CD14-positive monocyte (primary cell): ENCODE data around the gene ARRB2. TPM values are rescaled to one million over a fixed set of nuclear protein-coding genes. Genes with fewer than 3 reads are reported as not detected.

Experiments used
- DNase-seq, 3 donors: peaks; one replicate each; pipeline ENCODE4 v3.0.0-alpha.2; 2011 to 2022
- H2AFZ ChIP-seq: 2 replicates; pipeline ENCODE4 v1.6.0; 2012; ENCODE audit warnings: mild to moderate bottlenecking, low read depth, low read length, inconsistent platforms; ENCODE audit not compliant: insufficient read depth, poor library complexity, severe bottlenecking
- H3K27ac ChIP-seq, 2 donors: 1 replicate in 1 of 2; 2 replicates in 1 of 2; pipeline ENCODE4 v1.5.1; 2012 to 2013; ENCODE audit warnings: low read length in 2 of 2, control low read depth in 1 of 2, inconsistent platforms in 1 of 2, low read depth in 1 of 2, mild to moderate bottlenecking in 1 of 2
- H3K27me3 ChIP-seq, 2 donors: one replicate each; pipeline versions ENCODE4 v1.6.0 to v1.6.1; 2011 to 2013; ENCODE audit warnings: low read length in 2 of 2; ENCODE audit not compliant: control insufficient read depth in 2 of 2, insufficient read depth in 2 of 2
- H3K36me3 ChIP-seq, 2 donors: replicated peaks in 1 of 2; 1 replicate in 1 of 2; 2 replicates in 1 of 2; pipeline versions ENCODE4 v1.5.1 to v1.6.1; 2012 to 2013; ENCODE audit warnings: low read length in 2 of 2, control low read depth in 1 of 2, inconsistent platforms in 1 of 2, mild to moderate bottlenecking in 1 of 2; ENCODE audit not compliant: insufficient read depth in 2 of 2, control insufficient read depth in 1 of 2
- H3K4me1 ChIP-seq, 2 donors: 1 replicate in 1 of 2; 2 replicates in 1 of 2; pipeline versions ENCODE4 v1.5.1 to v1.6.1; 2012 to 2013; ENCODE audit warnings: low read length in 2 of 2, control low read depth in 1 of 2, inconsistent platforms in 1 of 2, mild to moderate bottlenecking in 1 of 2, moderate library complexity in 1 of 2; ENCODE audit not compliant: insufficient read depth in 2 of 2, control insufficient read depth in 1 of 2
- H3K4me2 ChIP-seq: replicated peaks from 2 replicates; pipeline ENCODE3; 2012; ENCODE audit warnings: low read length, moderate library complexity, mild to moderate bottlenecking; ENCODE audit not compliant: poor library complexity, severe bottlenecking; ENCODE audit errors: extremely low read depth
- H3K4me3 ChIP-seq, 3 experiments: fragments of 200-600 bp in 1 of 3; sonication (generic) in 1 of 3; replicated peaks in 1 of 3; 1 replicate in 2 of 3; 2 replicates in 1 of 3; pipeline ENCODE4 v1.5.1; 2011 to 2013; ENCODE audit warnings: low read length in 3 of 3, mild to moderate bottlenecking in 3 of 3, control low read depth in 2 of 3, low read depth in 2 of 3, inconsistent platforms in 1 of 3, moderate library complexity in 1 of 3
- H3K79me2 ChIP-seq: 2 replicates; pipeline ENCODE4 v1.6.0; 2012; ENCODE audit warnings: mild to moderate bottlenecking, control low read depth, inconsistent platforms, low read length, moderate library complexity; ENCODE audit not compliant: insufficient read depth
- H3K9ac ChIP-seq: 2 replicates; pipeline ENCODE4 v1.6.0; 2017; ENCODE audit warnings: low read length, mild to moderate bottlenecking; ENCODE audit not compliant: insufficient read depth, poor library complexity, severe bottlenecking
- H3K9me3 ChIP-seq, 2 donors: replicated peaks in 1 of 2; 1 replicate in 1 of 2; 2 replicates in 1 of 2; pipeline versions ENCODE4 v1.5.1 to v1.6.1; 2012 to 2013; ENCODE audit warnings: low read length in 2 of 2, control low read depth in 1 of 2; ENCODE audit not compliant: control insufficient read depth in 1 of 2, insufficient read depth in 1 of 2
- H4K20me1 ChIP-seq: 2 replicates; pipeline ENCODE4 v1.6.0; 2012; ENCODE audit warnings: mild to moderate bottlenecking, low read length, control low read depth, moderate library complexity; ENCODE audit not compliant: insufficient read depth
- H3K27ac Mint-ChIP-seq, 7 donors: one replicate each; pipeline ENCODE4 v1.8.0; 2020; ENCODE audit warnings: mild to moderate bottlenecking in 7 of 7, mixed read lengths in 7 of 7, moderate library complexity in 6 of 7, inconsistent platforms in 2 of 7
- H3K27me3 Mint-ChIP-seq, 3 donors: one replicate each; pipeline ENCODE4 v1.8.0; 2021 to 2022; ENCODE audit warnings: low read depth in 3 of 3, mild to moderate bottlenecking in 3 of 3, mixed read lengths in 3 of 3, moderate library complexity in 3 of 3, inconsistent platforms in 1 of 3
- H3K36me3 Mint-ChIP-seq, 2 donors: one replicate each; pipeline ENCODE4 v1.8.0; 2020; ENCODE audit warnings: mixed read lengths in 2 of 2, inconsistent platforms in 1 of 2, mild to moderate bottlenecking in 1 of 2
- H3K4me1 Mint-ChIP-seq: one replicate; pipeline ENCODE4 v1.8.0; 2020; ENCODE audit warnings: mild to moderate bottlenecking, mixed read lengths
- H3K4me3 Mint-ChIP-seq, 2 donors: one replicate each; pipeline ENCODE4 v1.8.0; 2020; ENCODE audit warnings: mild to moderate bottlenecking in 2 of 2, mixed read lengths in 2 of 2, moderate library complexity in 1 of 2
- H3K9me3 Mint-ChIP-seq, 7 donors: one replicate each; pipeline ENCODE4 v1.8.0; 2020 to 2022; ENCODE audit warnings: mixed read lengths in 7 of 7, mild to moderate bottlenecking in 6 of 7, moderate library complexity in 6 of 7, inconsistent platforms in 2 of 7
- CTCF ChIP-seq: fragments of 200-600 bp; IDR thresholded peaks from one replicate; pipeline ENCODE4 v1.8.0; 2022; ENCODE audit warnings: antibody characterized with exemption, mild to moderate bottlenecking
- WGBS: methylation state at CpG from one replicate; pipeline ENCODE4 v1.1.5; 2013; ENCODE audit warnings: missing lambda C conversion rate; ENCODE audit not compliant: insufficient coverage; 5-methylcytosine and 5-hydroxymethylcytosine counted together
- intact Hi-C, 2 donors: fragments of 100-400 bp; cut with micrococcal nuclease; formaldehyde crosslinking; loops; one replicate each; pipeline versions ENCODE4 v1.15.0 to v1.15.1; 2023
- polyA minus RNA-seq: library from RNA; depleted of rRNA, polyadenylated mRNA; stranded (reverse); fragments of >200 nt; gene quantifications from 2 replicates; pipeline ENCODE4 v1.2.3, GENCODE V29; 2012
- polyA plus RNA-seq, 3 donors: library from polyadenylated mRNA; depleted of rRNA in 1 of 3; unstranded in 2 of 3; stranded (reverse) in 1 of 3; fragments of 300-500 nt in 2 of 3; fragments of >200 nt in 1 of 3; fragmentation: Illumina TruSeq in 2 of 3; gene quantifications; 1 replicate in 2 of 3; 2 replicates in 1 of 3; pipeline ENCODE4 v1.2.3, GENCODE V29; 2012 to 2021
- total RNA-seq, 12 experiments: library from RNA in 1 of 12; stranded (reverse) in 1 of 12; fragments of 120-200 nt in 1 of 12; gene quantifications; one replicate each; pipeline ENCODE4 v1.2.4 and lab custom pipeline; 2013 to 2026; ENCODE audit warnings: mixed read lengths in 6 of 12, inconsistent platforms in 1 of 12

The ARRB2 gene
- 629 TPM for total RNA-seq (2013)
- polyA plus RNA-seq (100 to 1,000 TPM; 134 to 760 (median 150) TPM), polyA minus RNA-seq (335 and 504 TPM in 2 replicates), total RNA-seq (lab: John Stamatoyannopoulos, UW) (35.5 to 360 (median 237) reads per million in 11 experiments)

GRCh38 chr17:4709794-4710692 lies at the start of gene ARRB2:
ARRB2 (plus strand) TSS chr17:4710632; CDS start chr17:4710722, 90 bp downstream.
- Histone ChIP-seq H2AFZ (peak within 1 kb of the TSS; percentile 68), H3K79me2 (peaks cover 40% of the 10 kb centered on the region), H3K27me3 (no peaks in the 10 kb centered on the region), H4K20me1 (peaks cover 35% of the 10 kb centered on the region), H3K4me3 (peak within 1 kb of the TSS; percentile 74 to 99 (median 93)), H3K9me3 (peaks cover 0 to 4% of the 10 kb centered on the region in 2 donors), H3K27ac (peak within 1 kb of the TSS; percentile 93 to 98), H3K9ac (peak within 1 kb of the TSS; percentile 96), H3K4me1 (peaks cover 44 to 50% of the 10 kb centered on the region in 2 donors), H3K4me2 (peak within 1 kb of the TSS; percentile 86), H3K36me3 (peaks cover under 1 to 9% of the 10 kb centered on the region in 2 donors)
- peak; percentile 82 for TF ChIP-seq CTCF
- intact Hi-C loops: loop anchor here (1.0 to 5.0 kb wide), 5 partner anchors 21 to 179 kb away; partner anchors contain the start of genes MED11 (in 1 of the 2) and PSMB6 (in 1 of the 2)
- Mint-ChIP-seq H3K9me3 (peaks cover 0 to 9% (median 5%) of the 10 kb centered on the region in 7 donors), H3K36me3 (peaks cover 8 to 21% of the 10 kb centered on the region in 2 donors), H3K4me1 (peaks cover 46% of the 10 kb centered on the region), H3K27me3 (peaks cover 0 to 4% (median 0%) of the 10 kb centered on the region in 3 donors), H3K4me3 (peak within 1 kb of the TSS; percentile 97 to 98), H3K27ac (peak within 1 kb of the TSS; percentile 97 to 99 (median 99))
- under 1% methylated on average over 52 of the region's 67 CpGs for WGBS
- DNase-seq: peak; percentile 97 to 99 (median 98)

DNA sequence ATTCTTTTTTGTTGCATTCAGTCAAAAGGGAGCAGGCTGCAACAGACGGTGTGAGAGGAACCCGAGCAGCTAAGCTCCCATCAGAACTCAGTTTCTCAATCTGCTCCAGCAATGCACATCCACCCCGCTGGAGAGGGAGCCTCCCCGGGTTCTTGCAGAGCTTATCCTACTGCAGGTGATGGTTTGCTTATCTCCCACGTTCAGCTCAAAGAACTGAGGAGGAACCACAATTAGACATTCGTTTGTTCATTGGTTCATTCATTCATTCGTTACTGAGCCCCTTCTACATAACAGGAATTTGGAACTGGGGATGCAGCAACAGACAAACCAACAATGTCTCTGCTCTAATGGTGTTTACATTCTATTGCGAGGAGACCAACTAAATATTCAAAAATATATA lies 46.7 kb upstream of the ARRB2 start:
- Histone ChIP-seq H3K9me3 (no peaks in the 10 kb centered on the region), H3K9ac (no peak overlapping the region), H3K4me3 (no peak overlapping the region), H4K20me1 (no peaks in the 10 kb centered on the region), H3K79me2 (no peaks in the 10 kb centered on the region), H2AFZ (no peak overlapping the region), H3K4me2 (no peak overlapping the region), H3K27ac (no peak overlapping the region), H3K4me1 (peaks cover 0 to 6% of the 10 kb centered on the region in 2 donors), H3K27me3 (peaks cover 0 to 6% of the 10 kb centered on the region in 2 donors), H3K36me3 (no peaks in the 10 kb centered on the region)
- 91% methylated on average over 5 of the region's 8 CpGs for WGBS
- peaks cover 10 to 33% (median 15%) of the 10 kb centered on the region in 3 donors for H3K27me3 Mint-ChIP-seq
- intact Hi-C loops: no loop called here
- H3K4me3 Mint-ChIP-seq: no peak overlapping the region
- no peak overlapping the region for H3K27ac Mint-ChIP-seq
- DNase-seq: no peak
- H3K9me3 Mint-ChIP-seq: peaks cover 0 to 1% (median 0%) of the 10 kb centered on the region in 7 donors
- TF ChIP-seq CTCF: no peak
- H3K4me1 Mint-ChIP-seq: peaks cover 7% of the 10 kb centered on the region
- no peaks in the 10 kb centered on the region for H3K36me3 Mint-ChIP-seq
